Putamen (tissue), 1 donor: ENCODE measurements around the gene GTF2A1L.
A peak's percentile ranks its signal among the peaks of the same experiment; 100 is the strongest.
"Not testable (repeated sequence)": the region's sequence is repeated elsewhere in the genome, so short reads cannot be mapped to it uniquely, and the experiment has no call there.

Experiments
- DNase-seq: peaks from one replicate; pipeline ENCODE4 v3.0.0-alpha.2; 2016; ENCODE audit warnings: low spot score

The GTF2A1L gene

DNA sequence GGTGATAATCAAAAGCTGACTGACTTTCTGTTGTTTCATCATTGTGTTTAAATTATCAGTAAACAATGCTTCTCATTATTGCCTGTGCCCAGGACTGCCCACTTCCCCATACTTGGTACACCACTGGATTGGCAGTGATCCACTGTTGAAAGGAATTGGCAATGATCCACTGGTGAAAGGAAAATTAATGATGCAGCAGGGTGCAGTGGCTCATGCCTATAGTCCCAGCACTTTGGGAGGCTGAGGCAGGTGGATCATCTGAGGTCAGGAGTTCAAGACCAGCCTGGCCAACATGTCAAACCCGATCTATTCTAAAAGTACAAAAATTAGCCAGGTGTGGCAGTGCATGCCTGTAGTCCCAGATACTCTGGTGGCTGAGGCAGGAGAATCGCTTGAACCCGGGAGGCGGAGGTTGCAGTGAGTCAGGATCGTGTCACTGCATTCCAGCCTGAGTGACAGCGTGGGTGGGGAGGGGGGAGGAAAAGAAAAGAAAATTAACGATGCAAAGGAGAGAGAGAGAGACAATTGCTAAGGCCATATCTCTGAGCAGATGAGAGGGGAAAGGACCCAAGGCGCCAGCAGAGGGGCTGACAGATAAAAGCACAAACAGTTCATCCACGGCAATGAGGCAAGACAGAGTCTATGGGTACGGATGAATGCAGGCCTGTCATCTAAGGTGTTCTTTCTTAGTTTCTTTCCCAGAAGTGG, 10.2 kb upstream of the GTF2A1L start:
- DNase-seq, result peak; percentile 47

DNA sequence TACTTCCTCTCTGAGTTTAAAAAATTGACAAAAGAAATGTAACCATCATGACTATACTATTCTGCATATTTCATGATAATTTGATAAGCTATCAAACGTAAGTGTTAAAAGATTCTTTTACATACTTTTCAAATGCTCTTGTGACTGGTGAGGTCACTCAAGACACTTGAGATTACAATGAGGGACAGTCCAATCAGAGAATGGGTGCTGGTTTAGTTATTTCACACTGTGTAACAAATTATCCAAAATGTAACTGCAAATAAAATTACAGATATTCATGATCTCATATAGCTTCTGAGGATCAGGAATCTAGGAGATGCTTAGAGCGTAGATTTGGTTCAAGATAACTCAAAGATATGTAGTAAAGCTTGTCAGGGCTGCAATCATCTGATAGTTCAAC, 4.4 kb upstream of the GTF2A1L start:
- DNase-seq, result no peak

DNA sequence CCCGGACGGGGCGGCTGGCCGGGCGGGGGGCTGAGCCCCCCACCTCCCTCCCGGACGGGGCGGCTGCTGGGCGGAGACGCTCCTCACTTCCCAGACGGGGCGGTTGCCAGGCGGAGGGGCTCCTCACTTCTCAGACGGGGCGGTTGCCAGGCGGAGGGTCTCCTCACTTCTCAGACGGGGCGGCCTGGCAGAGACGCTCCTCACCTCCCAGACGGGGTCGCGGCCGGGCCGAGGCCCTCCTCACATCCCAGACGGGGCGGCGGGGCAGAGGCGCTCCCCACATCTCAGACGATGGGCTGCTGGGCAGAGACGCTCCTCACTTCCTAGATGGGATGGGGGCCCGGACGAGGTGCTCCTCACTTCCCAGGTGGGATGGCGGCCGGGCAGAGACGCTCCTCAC, 3.1 kb upstream of the GTF2A1L start:
- not testable (repeated sequence) for DNase-seq

DNA sequence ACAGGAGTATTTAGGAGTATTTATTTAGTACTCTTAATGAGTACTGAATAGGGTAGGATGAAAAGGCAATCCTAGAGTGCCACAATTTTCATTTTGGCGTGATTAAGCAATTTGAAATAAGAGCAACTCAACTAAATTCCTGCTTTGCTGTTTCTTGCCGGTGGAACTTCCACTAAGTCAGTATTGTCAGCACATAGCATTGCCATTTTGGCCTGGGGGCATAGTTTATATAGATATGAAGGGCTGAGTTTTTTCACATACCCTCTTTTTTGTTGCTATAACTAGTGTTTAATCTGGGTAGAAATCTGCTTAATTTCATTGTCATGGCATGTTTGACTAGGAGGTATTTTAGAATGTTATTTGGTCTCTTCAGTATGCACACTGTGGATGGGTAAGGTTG, 1.9 kb downstream of the GTF2A1L start:
- no peak for DNase-seq

DNA sequence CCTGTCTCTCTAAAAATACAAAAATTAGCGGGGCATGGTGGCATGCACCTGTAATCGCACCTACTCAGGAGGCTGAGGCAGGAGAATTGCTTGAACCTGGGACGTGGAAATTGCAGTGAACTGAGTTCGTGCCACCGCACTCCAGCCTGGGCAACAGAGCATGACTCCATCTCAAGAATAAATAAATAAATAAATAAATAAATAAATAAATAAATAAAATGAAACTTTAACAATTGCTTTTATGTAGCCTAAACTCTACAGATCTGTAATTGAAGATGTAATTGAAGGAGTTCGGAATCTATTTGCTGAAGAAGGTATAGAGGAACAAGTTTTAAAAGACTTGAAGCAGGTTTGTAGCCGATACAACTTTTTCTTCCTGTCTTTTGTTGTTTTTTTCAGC, 2.9 kb downstream of the GTF2A1L start:
- DNase-seq, result no peak

DNA sequence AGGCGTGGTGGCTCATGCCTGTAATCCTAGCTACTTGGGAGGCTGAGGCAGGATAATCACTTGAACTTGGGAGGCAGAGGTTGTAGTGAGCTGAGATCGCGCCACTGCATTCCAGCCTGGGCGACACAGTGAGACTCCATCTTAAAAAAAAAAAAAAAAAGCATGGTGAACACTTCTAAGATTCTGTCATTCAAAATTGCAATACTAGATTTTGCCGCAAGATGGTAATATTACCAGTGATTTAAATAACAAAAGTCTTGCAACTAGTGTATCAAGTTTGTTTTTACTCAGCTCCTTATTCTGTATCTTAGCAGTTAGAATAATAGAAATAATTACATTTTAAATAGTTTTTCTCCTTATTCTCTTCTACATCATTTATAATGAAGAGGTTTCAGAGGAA, 5.0 kb downstream of the GTF2A1L start:
- DNase-seq, result not testable (repeated sequence)

DNA sequence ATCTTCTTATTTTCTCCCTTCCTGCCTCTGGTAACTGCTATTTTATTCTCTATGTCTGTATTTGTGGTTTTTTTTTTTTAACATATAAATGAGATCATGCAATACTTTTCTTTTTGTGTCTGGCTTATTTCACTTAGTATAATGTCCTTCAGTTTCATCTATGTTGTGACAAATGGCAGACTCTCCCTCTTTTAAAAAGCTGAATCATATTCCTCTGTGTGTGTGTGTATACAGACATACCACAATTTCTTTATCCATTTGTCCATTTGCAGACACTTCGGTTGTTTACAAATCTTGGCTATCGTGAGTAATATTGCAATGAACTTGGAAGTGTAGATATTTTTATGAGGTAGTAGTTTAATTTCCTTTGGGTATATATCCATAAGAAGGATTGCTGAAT, 7.0 kb downstream of the GTF2A1L start:
- no peak for DNase-seq

DNA sequence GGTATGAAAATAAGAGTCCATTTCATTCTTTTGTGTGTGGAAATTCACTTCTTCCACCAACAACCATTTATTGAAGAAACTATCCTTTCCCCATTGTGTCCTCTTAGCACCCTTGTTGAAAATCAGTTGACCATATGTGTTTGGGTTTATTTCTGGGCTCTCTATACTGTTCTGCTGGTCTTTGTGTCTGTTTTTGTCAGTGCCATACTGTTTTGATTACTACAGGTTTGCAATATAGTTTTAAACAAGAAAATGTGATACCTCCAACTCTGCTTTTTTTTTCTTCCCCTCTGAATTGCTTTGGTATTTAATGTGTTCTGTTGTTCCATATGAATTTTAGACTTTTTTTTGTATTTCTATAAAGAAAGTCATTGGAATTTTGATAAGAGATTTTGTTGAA, 8.4 kb downstream of the GTF2A1L start:
- DNase-seq, result no peak

DNA sequence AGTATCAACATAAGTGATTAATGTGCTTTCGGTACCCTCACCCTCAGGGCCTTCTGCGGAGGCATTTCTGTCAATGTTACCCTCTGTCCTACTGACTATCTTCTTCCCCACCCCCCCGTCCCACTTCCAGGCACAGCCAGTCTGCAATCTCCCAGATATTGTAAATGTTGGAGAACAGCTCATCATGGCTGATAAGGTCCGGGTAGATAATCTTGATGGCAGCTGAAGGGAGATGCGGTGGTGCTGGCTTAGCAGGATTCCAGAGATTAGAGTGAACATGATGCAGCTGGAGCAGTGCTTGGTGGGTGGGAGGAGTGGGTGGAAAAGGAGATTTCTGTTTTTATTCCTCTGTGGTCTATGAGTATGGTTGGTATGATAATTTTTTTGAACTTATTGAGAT, 15.5 kb downstream of the GTF2A1L start:
- DNase-seq, result no peak

DNA sequence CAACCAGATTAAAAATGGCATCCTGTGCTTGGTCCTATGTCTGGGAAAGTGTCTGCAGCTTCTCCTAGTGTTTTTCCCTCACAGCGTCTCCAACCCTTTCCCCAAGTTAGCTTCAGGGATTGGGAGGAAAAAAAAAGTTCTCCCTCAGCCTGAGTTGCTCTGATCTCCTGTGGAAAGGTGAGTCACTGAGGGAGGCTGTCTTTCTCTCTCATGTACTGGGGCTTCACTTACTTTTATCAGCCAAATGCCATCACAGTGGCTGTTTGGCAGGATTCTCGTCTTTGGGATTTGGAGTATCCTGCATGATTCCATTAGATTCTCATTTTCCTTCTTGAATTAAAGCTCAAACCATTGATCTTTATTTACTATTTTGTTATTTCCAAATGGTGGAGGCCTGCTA, 18.1 kb downstream of the GTF2A1L start:
- DNase-seq, result no peak

DNA sequence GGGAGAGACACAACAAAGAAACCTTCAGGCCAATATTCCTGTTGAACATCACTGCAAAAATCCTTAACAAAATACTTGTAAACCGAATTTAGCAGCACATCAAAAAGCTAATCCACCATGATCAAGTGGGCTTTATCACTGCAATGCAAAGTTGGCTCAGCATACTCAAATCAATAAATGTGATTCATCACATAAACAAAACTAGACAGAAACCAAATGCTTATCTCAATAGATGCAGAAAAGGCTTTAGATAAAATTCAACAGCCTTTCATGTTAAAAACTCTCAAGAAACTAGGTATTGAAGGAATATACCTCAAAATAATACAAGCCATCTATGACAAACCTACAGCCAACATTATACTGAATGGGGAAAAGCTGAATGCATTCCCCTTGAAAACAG, 20.6 kb downstream of the GTF2A1L start:
- DNase-seq, result no peak

DNA sequence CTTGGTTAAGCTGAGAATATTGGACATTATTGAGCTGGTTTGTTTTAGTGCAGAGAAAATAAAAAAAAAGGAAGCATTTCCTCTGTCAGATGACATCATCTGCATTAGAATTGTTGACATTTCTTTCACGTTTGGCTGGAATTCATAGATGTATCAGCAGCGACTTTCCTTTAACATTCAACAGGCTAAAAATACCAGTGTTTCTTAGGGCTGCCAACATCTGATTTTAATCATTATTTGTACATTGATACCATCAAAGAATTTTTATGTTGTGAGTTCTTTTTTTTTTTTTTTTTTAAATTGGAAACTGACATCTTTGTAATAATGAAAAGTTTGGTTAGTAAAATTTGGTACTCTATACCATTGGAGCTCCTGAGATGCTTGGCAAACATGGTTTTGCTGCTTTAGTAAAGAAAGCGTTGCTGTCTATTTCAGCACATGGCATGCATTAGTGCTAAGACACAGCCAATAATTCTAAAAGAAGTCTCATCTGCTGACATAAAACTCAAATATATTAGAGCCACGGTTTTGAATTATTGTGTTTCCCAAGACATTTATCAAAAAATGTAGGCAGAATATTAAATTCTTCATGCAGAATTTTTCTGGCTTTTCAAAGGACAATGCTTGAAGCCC, 33.6 kb downstream of the GTF2A1L start:
- no peak for DNase-seq

DNA sequence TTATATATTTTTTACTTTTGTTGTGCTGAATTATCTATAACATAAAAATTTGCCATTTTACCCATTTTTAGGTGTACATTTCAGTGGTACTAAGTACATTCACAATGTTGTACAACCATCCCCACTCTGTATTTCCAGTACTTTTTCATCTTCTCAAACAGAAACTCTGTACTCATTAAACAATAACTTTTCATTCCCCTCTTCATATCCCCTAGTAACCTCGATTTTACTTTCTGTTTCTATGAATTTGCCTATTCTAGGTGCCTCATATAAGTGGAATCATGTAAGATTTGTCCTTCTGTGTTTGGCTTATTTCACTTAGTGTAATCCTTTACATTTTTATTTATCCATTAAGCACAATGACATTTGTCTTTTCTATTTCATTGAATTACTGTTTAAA, 51.3 kb downstream of the GTF2A1L start:
- no peak for DNase-seq

DNA sequence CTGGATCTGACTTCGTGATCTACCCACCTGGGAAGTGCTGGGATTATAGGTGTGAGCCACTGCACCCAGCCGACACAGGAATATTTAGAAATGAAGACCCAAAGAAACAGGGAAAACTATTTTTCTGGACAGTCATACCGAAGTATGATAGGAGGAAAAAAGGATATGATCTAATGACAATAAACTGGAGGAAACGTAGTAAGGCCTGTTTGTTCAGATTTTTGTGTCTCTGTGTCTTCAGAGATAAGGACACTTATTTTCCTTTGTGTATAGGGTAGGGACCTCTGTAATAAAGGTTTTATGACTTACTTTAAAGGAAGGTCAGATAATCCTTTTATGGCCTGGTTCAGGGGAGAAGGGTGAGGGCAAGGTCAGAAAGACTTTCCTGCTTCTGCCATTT, 55.9 kb downstream of the GTF2A1L start:
- DNase-seq, result no peak

DNA sequence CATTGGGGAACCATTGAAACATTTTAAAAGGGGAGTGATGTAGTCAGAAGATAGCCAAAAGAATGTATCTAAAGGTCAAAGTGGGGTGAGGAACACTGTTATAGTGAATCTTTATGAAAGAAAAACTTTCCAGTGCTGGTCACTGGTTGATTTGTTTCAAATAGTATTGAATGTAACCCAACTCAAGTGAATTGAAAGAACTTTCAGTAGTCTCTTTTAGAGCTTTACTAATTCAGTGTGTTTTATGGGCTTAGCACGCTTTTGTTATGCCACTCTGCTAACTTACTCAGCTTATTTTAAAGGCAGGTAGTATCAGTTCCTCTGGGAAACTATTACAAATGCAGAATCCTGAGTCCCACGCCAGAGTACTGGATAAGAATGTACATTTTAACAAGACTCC, 57.3 kb downstream of the GTF2A1L start:
- DNase-seq, result no peak

DNA sequence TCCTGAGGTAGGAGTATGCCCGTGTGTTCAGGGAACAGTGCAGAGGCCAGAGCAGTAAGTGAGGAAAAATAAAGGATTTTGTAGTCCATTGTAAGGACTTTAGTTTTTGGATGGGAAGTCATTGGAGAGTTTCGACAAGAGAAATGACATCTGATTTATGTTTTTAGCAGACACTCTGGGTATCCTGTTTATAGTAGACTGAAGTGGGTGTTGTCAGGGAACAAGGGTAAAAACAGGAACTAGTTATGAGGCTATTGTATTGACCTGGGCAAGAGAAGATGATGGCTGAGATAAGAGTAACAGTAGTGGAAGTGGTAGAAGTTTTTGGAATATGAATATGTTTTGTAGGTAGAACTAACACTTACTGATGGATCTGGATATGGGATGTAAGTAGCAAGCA, 59.8 kb downstream of the GTF2A1L start:
- DNase-seq, result no peak

DNA sequence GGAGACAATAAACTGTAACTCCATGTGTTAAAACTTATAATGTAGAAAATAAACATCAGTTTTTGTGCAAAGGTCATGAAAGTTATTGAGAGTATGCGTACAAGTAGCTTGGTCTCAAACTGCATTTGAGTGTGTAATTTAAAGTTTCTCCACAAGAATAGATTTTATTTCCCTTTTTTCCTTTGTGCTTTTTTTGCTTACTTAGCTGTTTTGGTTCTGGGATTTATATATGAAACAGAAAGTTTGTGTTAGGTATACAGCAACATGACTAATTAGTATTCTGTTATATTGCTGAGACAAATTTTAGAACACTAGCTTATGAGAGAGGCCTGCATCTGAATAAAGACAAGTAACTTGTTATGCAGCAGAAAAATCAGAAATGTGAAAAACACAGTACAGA, 67.5 kb downstream of the GTF2A1L start:
- no peak for DNase-seq

DNA sequence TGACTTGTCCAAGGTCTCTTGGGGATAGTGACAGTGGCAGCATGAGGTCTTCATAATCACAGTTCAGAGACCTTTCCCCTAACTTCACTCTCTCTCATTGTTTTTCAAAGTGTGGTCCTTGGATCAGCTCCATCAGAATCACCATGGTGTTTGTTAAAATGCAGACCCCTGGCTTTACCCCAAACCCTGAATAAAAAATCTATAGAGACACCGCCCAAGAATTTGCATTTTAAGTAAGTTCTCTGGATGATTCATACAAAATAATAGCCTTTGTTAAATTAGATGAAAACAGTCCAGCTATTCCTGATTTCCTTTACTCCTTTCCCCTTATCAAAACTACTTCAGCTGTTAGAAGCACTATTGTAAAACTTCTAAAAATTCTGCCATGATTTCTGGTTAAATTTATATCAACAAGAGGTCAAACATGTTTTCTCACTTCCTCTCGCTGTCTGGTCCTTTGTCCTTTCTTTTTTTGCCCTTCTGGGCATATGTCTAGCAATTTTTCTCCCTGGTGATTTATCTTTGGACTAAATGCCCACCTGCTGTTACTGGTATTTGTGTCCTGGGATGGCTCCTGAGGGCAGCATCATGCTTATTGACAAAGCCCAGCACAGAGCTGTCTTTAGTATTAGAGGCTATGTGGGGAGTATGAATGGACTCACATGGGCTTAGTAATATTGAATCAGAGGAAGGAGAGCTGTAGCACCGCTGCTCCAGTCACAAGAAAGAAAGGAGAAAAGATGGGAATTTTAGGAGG, 74.5 kb downstream of the GTF2A1L start:
- DNase-seq, result no peak

DNA sequence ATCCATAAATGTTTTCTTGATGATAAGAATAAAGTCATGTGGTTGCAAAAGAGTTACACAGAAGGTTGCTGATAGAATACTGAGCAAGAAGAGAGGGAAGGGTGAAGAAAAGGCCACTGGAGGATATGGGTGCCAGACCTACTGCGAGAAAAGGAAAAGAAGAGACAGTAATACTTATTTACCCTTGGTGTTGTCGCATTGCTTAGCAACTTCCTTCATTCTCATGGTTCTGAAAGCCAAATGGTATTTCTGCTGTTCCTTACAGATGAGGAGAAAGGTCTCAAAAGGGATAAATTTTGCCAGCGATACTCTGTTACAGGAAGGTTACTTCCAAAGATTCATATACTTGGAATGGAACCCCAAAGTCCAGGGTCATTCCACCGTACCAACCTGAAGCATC, 75.4 kb downstream of the GTF2A1L start:
- no peak for DNase-seq

DNA sequence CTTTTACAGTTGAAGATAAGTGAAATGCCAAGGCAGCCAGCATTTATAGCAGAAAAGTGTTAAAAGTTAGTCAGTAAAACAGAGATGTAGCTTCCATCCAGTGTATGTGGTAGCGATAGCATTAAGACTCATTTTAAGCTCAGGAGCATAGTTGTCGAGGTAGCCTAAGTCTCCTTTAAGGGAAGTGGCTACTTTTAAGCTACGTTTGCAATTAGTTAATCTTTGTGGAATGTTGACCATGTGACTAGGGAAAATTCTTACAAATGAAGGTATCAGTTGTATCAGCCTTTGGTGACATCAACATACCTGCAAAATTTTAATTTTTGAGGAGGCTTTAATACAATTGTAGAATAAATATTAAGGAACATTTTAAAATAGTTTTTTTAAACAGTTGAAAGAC, 76.0 kb downstream of the GTF2A1L start:
- DNase-seq, result no peak

DNA sequence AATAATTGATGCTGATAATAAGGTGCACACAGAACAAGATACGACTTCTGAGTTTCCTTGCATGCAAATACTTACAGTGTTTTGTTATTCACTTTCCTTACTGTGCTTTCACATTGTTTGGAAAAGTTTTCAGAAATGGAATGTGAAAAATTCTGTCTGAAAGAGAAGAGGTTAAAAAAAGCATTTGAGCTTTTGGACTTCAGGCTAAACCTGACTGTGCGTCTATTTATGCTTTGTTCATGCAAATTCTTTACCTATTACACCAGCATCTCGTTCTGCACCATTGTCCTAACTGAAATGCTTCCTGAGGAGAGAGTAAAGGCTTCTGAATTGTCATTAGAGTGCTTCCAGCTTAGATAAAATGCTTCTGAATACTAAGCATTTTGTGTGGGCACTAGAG, 76.5 kb downstream of the GTF2A1L start:
- DNase-seq, result no peak

DNA sequence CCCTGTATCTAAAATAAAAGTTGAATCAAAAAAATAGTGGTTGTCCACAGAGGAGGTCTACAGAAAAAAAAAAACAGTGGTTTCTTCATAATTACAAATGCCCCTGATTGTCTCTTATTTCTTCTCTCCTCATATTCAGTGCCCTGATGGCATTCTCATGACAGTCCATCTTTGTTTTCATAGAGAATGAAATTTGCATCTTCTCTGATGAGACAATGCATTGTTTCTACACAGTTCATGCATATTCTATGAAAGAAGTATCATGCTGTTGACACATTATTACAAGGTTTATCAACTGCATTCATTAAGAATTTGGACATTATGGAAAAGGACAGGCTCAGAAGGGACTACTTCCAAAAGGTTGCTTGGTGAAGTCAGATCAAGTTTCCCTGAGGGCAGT, 78.3 kb downstream of the GTF2A1L start:
- DNase-seq, result peak; percentile 68

DNA sequence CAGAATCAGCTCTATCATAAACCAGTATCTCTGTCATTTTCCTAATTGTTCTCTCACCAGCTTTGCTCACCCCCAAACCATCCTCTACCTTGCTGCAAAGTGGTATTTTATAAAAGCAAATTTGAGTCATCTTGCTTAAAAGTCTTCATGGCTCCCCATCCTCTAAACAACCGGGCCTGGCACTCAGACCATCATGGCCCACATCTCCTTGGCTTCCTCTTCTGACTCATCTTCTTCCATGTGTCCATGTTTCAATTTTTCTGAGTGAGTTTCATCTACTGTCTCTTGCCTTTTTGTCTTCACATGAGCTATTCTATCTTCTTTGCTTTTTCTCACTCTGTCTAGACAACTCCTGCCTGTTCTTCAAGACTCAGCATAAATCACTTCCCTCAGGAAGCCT, 79.2 kb downstream of the GTF2A1L start:
- no peak for DNase-seq
